ENCODE measurements around the gene TMEM207. TPM values are rescaled to one million over a fixed set of nuclear protein-coding genes. Genes with fewer than 3 reads are reported as not detected.
"Not testable (repeated sequence)": the region's sequence is repeated elsewhere in the genome, so short reads cannot be mapped to it uniquely, and the experiment has no call there.

The TMEM207 gene
- not detected for total RNA-seq
- long read RNA-seq = 0 reads

- intact Hi-C loops (cut with DNase I) = no loop called here
- no peak for DNase-seq (ENCODE audit: low spot score)
These were observed at the start of gene TMEM207 for GRCh38 chr3:190449801-190450200. Gene TMEM207, minus strand, starts transcription at chr3:190449901. Its CDS starts 92 bp downstream, at chr3:190449809.

- no peak for DNase-seq (ENCODE audit: low spot score)
- intact Hi-C loops (cut with DNase I) = no loop called here
These were observed 49.4 kb upstream of the TMEM207 start for GRCh38 chr3:190499122-190499521.

DNA sequence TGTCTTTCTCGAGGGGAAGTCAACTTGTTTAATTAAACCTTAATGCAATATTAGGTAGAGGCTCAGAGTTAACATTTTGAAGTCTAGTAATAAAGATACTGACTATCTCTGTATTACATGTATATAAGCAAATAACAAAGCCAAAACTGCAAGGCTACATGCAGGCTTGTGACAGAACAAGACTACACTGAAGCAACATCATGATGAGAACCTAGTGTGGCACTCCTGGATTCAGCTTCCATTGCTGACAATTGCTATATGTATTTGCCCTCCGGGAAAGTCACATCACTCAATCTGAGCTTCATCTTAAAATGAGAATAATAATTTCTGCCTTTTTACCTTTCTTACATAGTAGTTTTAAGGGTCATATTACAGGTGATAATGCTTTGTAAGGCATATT, 48.6 kb upstream of the TMEM207 start:
- intact Hi-C loops (cut with DNase I) = no loop called here

GRCh38 chr3:190497811-190498210, 48.1 kb upstream of the TMEM207 start:
- intact Hi-C loops (cut with DNase I) = no loop called here
- peak; percentile 78 for DNase-seq (ENCODE audit: low spot score)

More for the DNA sequence above, 48.6 kb upstream of the TMEM207 start:
- no peak for DNase-seq (ENCODE audit: low spot score)

DNA sequence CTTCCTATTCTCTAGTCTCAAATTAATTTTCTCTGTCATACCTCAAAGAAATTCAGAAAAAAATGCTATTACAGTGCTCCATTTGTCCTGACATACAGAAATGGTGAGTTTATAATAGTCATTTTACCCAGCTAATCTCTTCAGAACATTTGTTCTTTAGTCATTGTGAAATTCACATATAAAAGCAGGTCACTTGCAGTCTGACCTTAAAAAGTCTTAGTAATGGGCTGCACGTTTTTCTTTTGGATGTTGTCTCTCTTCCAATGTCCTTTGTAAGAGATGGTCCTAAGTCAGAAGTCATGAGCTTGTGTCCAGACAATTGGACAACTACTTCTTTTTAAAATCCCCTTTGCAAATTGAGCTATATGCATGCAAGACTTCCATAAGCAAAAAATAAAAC, 47.2 kb upstream of the TMEM207 start:
- intact Hi-C loops (cut with DNase I) = no loop called here

DNA sequence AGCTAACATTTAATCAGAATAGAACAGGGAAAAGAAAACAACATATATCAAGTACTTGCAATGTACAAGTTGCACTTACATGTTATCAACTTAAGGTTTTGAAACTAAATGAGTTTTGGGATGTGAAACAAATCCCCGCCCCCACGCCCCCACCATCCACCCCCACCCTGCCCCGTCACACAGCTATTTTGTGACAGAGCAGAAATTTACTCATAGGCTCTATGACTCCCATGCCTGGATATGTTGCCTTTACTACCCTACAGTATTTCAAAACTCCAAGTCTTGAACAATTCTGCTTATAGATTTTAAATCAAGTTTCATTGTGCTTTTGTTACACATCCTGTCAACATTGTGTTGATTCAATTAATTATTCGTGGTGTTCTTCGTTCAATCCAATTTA, 46.1 kb upstream of the TMEM207 start:
- intact Hi-C loops (cut with DNase I) = no loop called here

More for the DNA sequence above, 47.2 kb upstream of the TMEM207 start:
- no peak for DNase-seq (ENCODE audit: low spot score)

DNA sequence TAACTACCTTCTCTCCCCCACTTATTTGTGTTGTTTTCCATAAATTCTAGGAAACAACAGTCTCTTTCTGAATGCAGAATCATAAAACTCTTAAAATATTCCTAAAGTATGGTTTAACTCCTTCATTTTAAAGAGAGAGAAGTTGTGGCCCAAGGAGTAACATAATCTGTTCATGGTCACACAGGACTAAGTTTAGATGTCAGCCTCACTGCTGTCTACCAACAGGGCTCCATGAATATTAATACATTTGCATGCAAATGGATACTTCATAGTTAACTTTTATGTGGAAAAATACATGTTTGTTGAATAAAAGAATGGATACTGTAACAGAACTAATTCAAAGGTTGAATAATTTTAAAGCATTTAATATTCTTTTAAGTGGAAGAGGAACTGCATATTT, 45.7 kb upstream of the TMEM207 start:
- intact Hi-C loops (cut with DNase I) = no loop called here
- no peak for DNase-seq (ENCODE audit: low spot score)

More for the DNA sequence above, 46.1 kb upstream of the TMEM207 start:
- DNase-seq (ENCODE audit: low spot score) = no peak

- intact Hi-C loops (cut with DNase I) = no loop called here
These were observed 45.2 kb upstream of the TMEM207 start for GRCh38 chr3:190494907-190495306.

GRCh38 chr3:190492966-190493365, 43.3 kb upstream of the TMEM207 start:
- intact Hi-C loops (cut with DNase I) = no loop called here
- DNase-seq (ENCODE audit: low spot score) = no peak

More at GRCh38 chr3:190494907-190495306, 45.2 kb upstream of the TMEM207 start:
- no peak for DNase-seq (ENCODE audit: low spot score)

GRCh38 chr3:190492129-190492528, 42.4 kb upstream of the TMEM207 start:
- intact Hi-C loops (cut with DNase I) = no loop called here
- DNase-seq (ENCODE audit: low spot score) = no peak

DNA sequence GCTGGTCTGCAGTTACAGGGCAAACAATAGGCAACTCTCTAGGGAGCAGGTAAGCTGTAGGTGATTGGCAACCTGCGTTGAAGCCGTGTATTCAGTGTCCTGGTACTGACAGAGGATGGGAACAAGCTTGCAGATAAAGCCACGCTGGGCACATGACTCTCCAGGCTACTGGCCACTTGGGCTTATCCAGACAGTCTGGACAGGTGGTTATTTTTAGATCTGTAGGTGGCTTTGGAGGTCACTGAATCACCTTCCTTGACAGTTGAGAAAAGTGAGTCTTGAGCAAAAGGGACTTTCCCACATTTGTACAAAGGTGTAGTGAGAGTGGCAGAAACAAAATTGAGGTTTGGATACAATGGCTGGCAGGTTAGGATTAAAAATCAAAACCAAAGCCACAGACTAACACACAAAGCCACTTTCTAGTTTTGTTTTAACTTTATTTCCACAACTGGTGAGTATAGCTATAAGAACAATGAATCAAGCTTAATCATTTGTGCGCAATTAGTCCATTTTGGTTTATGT, 41.9 kb upstream of the TMEM207 start:
- intact Hi-C loops (cut with DNase I) = no loop called here
- DNase-seq (ENCODE audit: low spot score) = peak; percentile 77

DNA sequence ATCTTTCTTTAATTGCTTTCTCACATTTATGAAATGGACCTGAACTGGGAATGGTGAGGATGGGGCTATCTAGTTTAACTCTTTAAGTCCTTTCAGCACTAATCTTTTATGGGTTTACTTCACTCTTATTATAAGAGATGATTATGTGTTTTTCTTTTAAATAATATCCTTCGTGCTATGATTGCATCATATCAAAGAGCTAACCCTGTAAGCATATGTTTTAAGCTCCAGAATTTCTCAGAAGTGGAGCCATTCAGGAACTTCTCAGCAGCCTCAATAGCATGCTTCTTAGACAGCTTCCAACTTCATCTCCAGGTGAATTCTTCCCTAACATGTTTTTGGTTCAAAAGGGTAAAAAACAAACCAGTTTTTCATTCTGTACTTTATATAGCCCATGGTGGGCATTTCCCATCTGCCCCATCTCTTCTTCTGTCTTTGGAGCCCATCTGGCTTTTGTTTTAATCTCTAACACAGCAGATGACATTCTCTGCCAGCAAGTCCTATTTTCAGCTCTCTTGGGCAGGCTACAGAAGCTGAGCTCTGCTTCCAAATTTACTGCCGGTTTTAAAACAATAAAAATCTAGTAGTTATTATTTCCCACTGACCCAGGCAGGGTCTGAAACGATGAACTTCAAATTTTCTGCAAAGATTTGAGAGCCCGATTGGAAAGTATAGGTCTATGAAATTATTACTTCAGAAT, 37.4 kb upstream of the TMEM207 start:
- DNase-seq (ENCODE audit: low spot score) = no peak
- intact Hi-C loops (cut with DNase I) = no loop called here

- no peak for DNase-seq (ENCODE audit: low spot score)
- intact Hi-C loops (cut with DNase I) = no loop called here
These were observed 36.8 kb upstream of the TMEM207 start for GRCh38 chr3:190486533-190486864.

DNA sequence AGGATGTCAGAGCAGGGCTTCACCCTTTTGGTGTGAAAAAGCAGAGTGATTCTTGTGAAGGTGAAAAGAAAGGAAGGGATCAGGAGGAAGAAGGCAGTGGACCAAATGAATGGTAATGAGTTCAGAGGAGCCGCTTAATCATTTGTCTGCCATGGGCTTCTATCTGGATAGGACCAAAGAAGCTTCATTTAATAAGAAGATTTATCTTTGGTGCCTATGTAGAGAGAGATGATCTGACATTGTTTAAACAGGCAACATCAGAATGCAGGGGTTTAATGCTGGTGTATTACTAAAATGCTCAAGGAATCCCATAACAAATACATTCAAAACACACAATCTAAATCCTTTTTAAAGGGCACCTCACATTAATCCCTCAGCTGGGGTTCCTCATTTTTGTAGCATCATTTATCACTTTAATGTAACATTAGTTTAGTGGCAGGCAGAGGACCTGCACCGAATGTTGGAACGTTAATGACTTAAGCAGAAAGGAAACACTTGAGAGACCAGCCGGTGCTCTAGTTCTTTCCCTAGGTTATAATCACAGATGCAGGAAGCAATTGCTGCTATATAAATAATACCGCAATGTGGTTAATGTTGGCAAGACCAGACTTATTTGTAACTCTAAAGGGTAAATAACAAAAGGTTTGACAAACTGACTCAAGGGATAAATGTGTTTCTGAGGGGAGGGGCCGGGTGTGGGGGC, 36.3 kb upstream of the TMEM207 start:
- DNase-seq (ENCODE audit: low spot score) = no peak
- intact Hi-C loops (cut with DNase I) = no loop called here

GRCh38 chr3:190481779-190482178, 32.1 kb upstream of the TMEM207 start:
- intact Hi-C loops (cut with DNase I) = no loop called here
- DNase-seq (ENCODE audit: low spot score) = no peak

GRCh38 chr3:190473261-190473660, 23.6 kb upstream of the TMEM207 start:
- intact Hi-C loops (cut with DNase I) = not testable (repeated sequence)

DNA sequence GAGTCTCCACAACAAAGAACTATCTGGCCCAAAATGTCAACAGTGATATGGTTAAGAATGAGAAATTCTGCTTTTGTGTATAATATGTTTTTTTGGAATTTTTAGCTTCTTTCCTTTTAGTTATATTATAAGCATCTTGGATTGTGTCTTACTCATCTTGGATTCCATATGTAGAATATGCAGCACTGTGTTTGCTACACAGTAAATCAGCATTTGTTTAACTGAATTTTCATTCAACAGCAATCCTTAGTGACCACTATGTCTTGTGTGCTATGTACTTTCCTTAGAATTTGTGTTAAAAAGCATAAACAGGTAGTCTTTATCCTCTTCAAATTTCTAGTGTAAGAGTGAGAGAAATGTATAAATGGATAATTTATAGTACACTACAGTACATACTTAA, 18.2 kb upstream of the TMEM207 start:
- intact Hi-C loops (cut with DNase I) = no loop called here
- DNase-seq (ENCODE audit: low spot score) = no peak

More at GRCh38 chr3:190473261-190473660, 23.6 kb upstream of the TMEM207 start:
- not testable (repeated sequence) for DNase-seq (ENCODE audit: low spot score)

- no peak for DNase-seq (ENCODE audit: low spot score)
- intact Hi-C loops (cut with DNase I) = no loop called here
These were observed 8.3 kb upstream of the TMEM207 start for GRCh38 chr3:190458040-190458439.

DNA sequence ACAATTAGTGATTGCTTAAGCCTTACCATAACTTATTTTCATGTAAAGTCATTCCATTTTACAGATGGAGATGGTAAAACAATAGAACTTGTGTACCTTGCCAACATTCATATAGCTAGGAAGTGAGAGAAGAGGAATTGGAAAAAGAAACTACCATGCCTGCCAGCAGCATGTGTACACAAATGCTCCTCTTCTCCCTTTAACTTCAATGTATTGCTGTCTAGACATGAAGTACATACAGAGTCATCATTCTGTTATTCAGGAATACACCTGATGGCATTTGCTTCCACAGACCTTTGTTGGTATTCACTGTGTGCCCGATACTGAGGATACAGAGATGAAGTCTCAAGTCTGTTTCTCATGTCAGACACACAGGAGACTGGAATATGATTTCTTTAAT, 7.1 kb upstream of the TMEM207 start:
- intact Hi-C loops (cut with DNase I) = no loop called here
- no peak for DNase-seq (ENCODE audit: low spot score)

DNA sequence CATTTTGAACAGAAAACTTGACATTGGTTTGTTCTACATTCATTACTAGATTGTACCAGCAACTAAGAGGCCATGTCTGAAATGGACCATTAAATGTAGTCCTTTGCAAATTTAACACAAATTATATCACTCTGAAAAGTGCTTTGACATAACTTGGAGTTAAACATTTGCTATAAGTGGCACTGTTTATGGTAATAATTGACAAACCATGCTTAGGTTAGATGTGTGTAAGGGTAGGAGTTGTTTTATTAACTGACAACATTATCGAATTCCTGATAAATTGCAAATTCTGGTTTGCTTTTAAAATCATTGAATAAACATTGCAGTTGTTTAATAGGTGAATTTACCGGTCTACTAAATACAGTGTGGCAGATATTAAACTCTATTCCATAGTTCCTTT, 6.1 kb upstream of the TMEM207 start:
- no peak for DNase-seq (ENCODE audit: low spot score)
- intact Hi-C loops (cut with DNase I) = no loop called here

- intact Hi-C loops (cut with DNase I) = no loop called here
- DNase-seq (ENCODE audit: low spot score) = no peak
These were observed 1.4 kb downstream of the TMEM207 start for GRCh38 chr3:190448256-190448655.
